OCI-LY7 (cell line): ENCODE results near the gene SOX18. TPM values are rescaled to one million over a fixed set of nuclear protein-coding genes. Genes with fewer than 3 reads are reported as not detected.

ENCODE experiments used
- BruUV-seq: library from RNA; stranded (reverse); fragments of 400-500 nt; replicated peaks from 2 replicates; lab custom pipeline; 2021; lab: Mats Ljungman, UMichigan
- CTCF ChIA-PET: fragments of 300-600 bp; sonication (Branson Sonifier 250); formaldehyde crosslinking; loops from one replicate; lab custom pipeline; 2022; ENCODE audit warnings: antibody characterized with exemption; ENCODE audit not compliant: unreplicated experiment; lab: Charles Lee
- POLR2A ChIA-PET: fragments of 300-600 bp; sonication (Branson Sonifier 250); formaldehyde crosslinking; loops from one replicate; lab custom pipeline; 2022; ENCODE audit warnings: antibody characterized with exemption; lab: Charles Lee
- DNase-seq: peaks from one replicate; pipeline ENCODE4 v3.0.0-alpha.2; 2015; ENCODE audit warnings: low spot score
- H2AFZ ChIP-seq: fragments of 200-600 bp; sonication (generic), shearing (Covaris generic); 2 replicates; pipeline ENCODE4 v1.6.1; 2014; ENCODE audit warnings: mild to moderate bottlenecking, antibody characterized with exemption, low read length, moderate library complexity
- H3K27ac ChIP-seq: fragments of 200-600 bp; sonication (generic); 2 replicates; pipeline ENCODE4 v1.5.1; 2014; ENCODE audit warnings: mixed run types, low read depth, mild to moderate bottlenecking, moderate library complexity, low read length, inconsistent platforms; ENCODE audit not compliant: poor library complexity, severe bottlenecking
- H3K36me3 ChIP-seq: fragments of 200-600 bp; sonication (generic); 2 replicates; pipeline ENCODE4 v1.6.1; 2014; ENCODE audit warnings: mild to moderate bottlenecking, antibody characterized with exemption, low read length, moderate library complexity, mixed read lengths; ENCODE audit not compliant: insufficient read depth
- H3K4me1 ChIP-seq: fragments of 200-600 bp; sonication (generic); 2 replicates; pipeline ENCODE4 v1.5.1; 2014; ENCODE audit warnings: mild to moderate bottlenecking, low read length; ENCODE audit not compliant: insufficient read depth, poor library complexity, severe bottlenecking
- H3K4me2 ChIP-seq: fragments of 200-600 bp; sonication (generic); 2 replicates; pipeline ENCODE4 v1.6.1; 2014; ENCODE audit warnings: mild to moderate bottlenecking, low read length
- H3K4me3 ChIP-seq: fragments of 200-600 bp; sonication (generic); 2 replicates; pipeline ENCODE4 v1.5.1; 2014; ENCODE audit warnings: mild to moderate bottlenecking, low read depth, low read length; ENCODE audit not compliant: poor library complexity, severe bottlenecking
- H3K79me2 ChIP-seq: fragments of 200-600 bp; sonication (generic); 2 replicates; pipeline ENCODE4 v1.6.1; 2016; ENCODE audit warnings: low read depth, mild to moderate bottlenecking, low read length, moderate library complexity, mixed read lengths; ENCODE audit not compliant: insufficient read depth
- H3K9me2 ChIP-seq: fragments of 200-600 bp; sonication (generic); 2 replicates; pipeline ENCODE4 v1.6.1; 2016; ENCODE audit warnings: mild to moderate bottlenecking, low read length, mixed read lengths; ENCODE audit not compliant: insufficient read depth
- H3K9me3 ChIP-seq: fragments of 200-600 bp; sonication (generic); 2 replicates; pipeline ENCODE4 v1.6.1; 2014; ENCODE audit warnings: mild to moderate bottlenecking, mixed run types, low read length, mixed read lengths
- H4K20me1 ChIP-seq: fragments of 200-600 bp; sonication (generic); 2 replicates; pipeline ENCODE4 v1.6.1; 2014; ENCODE audit warnings: mild to moderate bottlenecking, antibody characterized with exemption, low read length, moderate library complexity, mixed read lengths; ENCODE audit not compliant: insufficient read depth
- CTCF ChIP-seq: fragments of 200-600 bp; sonication (generic); conservative IDR thresholded peaks from 2 replicates; pipeline ENCODE4 v1.5.1; 2014; ENCODE audit warnings: mild to moderate bottlenecking, antibody characterized with exemption, low read length, moderate library complexity, mixed read lengths
- EZH2phosphoT487 ChIP-seq: fragments of 200-600 bp; sonication (generic); IDR thresholded peaks from 2 replicates; pipeline ENCODE4 v1.6.1; 2018; ENCODE audit warnings: low read depth, borderline replicate concordance, mild to moderate bottlenecking, mixed run types, antibody characterized with exemption, low read length, moderate library complexity, mixed read lengths
- intact Hi-C: fragments of 100-400 bp; cut with micrococcal nuclease; formaldehyde crosslinking; loops from one replicate; pipeline ENCODE4 v1.10.0; 2022; ENCODE audit not compliant: unreplicated experiment
- total RNA-seq, 2 experiments: library from RNA; depleted of rRNA in 1 of 2; stranded (reverse); fragments of >200 nt in 1 of 2; shearing (Covaris generic) in 1 of 2; gene quantifications; 2 replicates each; pipeline ENCODE4 v1.2.3, GENCODE V29; 2014 to 2022

The SOX18 gene
- total RNA-seq, 2 experiments from 2014 or later: not detected

GRCh38 chr20:64067005-64067632, 17.7 kb upstream of the SOX18 start:
- ChIA-PET POLR2A (no interaction called here), CTCF (no interaction called here)
- H3K36me3 ChIP-seq: peaks cover 4% of the 10 kb centered on the region; the same call in 1 of the 2 replicates
- H3K27ac ChIP-seq: no peak overlapping the region
- intact Hi-C loops: no loop called here
- H3K9me3 ChIP-seq: no peaks in the 10 kb centered on the region
- H3K4me1 ChIP-seq: peaks cover 42% of the 10 kb centered on the region
- no TSS peak for BruUV-seq
- H3K4me3 ChIP-seq: no peak overlapping the region
- H3K9me2 ChIP-seq: no peaks in the 10 kb centered on the region
- TF ChIP-seq CTCF (no peak), EZH2phosphoT487 (no peak)
- no peaks in the 10 kb centered on the region for H3K79me2 ChIP-seq
- DNase-seq: no peak
- no peaks in the 10 kb centered on the region for H4K20me1 ChIP-seq
- H3K4me2 ChIP-seq: no peak overlapping the region
- no peak overlapping the region for H2AFZ ChIP-seq

- ChIA-PET CTCF (no interaction called here), POLR2A (interaction anchor here (1.3 kb wide), 1 partner anchor 11 kb away, joined by 3 read pairs; no protein-coding TSS in a partner anchor)
- peak; percentile 44 for DNase-seq
- no peaks in the 10 kb centered on the region for H4K20me1 ChIP-seq
- H2AFZ ChIP-seq: no peak overlapping the region
- H3K79me2 ChIP-seq: no peaks in the 10 kb centered on the region
- H3K4me1 ChIP-seq: peaks cover 36% of the 10 kb centered on the region
- H3K4me3 ChIP-seq: no peak overlapping the region
- H3K27ac ChIP-seq: peak overlapping the region; percentile 22
- no peaks in the 10 kb centered on the region for H3K9me2 ChIP-seq
- intact Hi-C loops: no loop called here
- BruUV-seq: no TSS peak
- no peaks in the 10 kb centered on the region for H3K9me3 ChIP-seq
- H3K36me3 ChIP-seq: no peaks in the 10 kb centered on the region
- peak overlapping the region; percentile 41; the same call in 1 of the 2 replicates for H3K4me2 ChIP-seq
- TF ChIP-seq CTCF (no peak), EZH2phosphoT487 (no peak)
Measured at GRCh38 chr20:64065974-64066343, 16.5 kb upstream of the SOX18 start.
